GM12878 (cell line): ENCODE data around the gene FMOD. TPM values are rescaled to one million over a fixed set of nuclear protein-coding genes. Genes with fewer than 3 reads are reported as not detected.

Source experiments
- ATAC-seq: fragments of 200-7000 bp; cut with Tn5 transposase; 3 replicates; pipeline ENCODE4 v1.9.1; 2020; ENCODE audit warnings: mild to moderate bottlenecking, moderate library complexity
- BruUV-seq: library from RNA; stranded (reverse); fragments of 400-500 nt; replicated peaks from 2 replicates; lab custom pipeline; 2021; lab: Mats Ljungman, UMichigan
- CTCF ChIA-PET: fragments of 300-600 bp; sonication (Branson Sonifier 250); formaldehyde crosslinking; extraction: SDS; loops from one replicate; lab custom pipeline; 2021; ENCODE audit warnings: inconsistent platforms; lab: Yijun Ruan, JAX
- POLR2A ChIA-PET: fragments of 350-600 bp; formaldehyde crosslinking; extraction: SDS; loops from one replicate; lab custom pipeline; 2021; ENCODE audit warnings: inconsistent platforms; lab: Charles Lee
- RAD21 ChIA-PET: fragments of 300-600 bp; sonication (Branson Sonifier 250); formaldehyde crosslinking; loops from one replicate; lab custom pipeline; 2023; ENCODE audit warnings: antibody characterized with exemption; ENCODE audit not compliant: unreplicated experiment; lab: Charles Lee
- SMC1A ChIA-PET: fragments of 300-600 bp; sonication (Branson Sonifier 250); formaldehyde crosslinking; loops from one replicate; lab custom pipeline; 2023; ENCODE audit not compliant: unreplicated experiment, uncharacterized antibody; lab: Charles Lee
- DNase-seq: peaks from one replicate; pipeline ENCODE4 v3.0.0-alpha.2; 2011; ENCODE audit warnings: low read depth, low spot score
- FAIRE-seq: peaks from 3 replicates; lab custom pipeline; 2011; peaks lifted over from hg19 to GRCh38; lab: Jason Lieb, UNC
- H2AFZ ChIP-seq: 2 replicates; pipeline ENCODE4 v1.6.0; 2011; ENCODE audit warnings: low read depth, low read length, control low read depth; ENCODE audit not compliant: control insufficient read depth
- H3K27ac ChIP-seq: 2 replicates; pipeline ENCODE4 v1.5.1; 2011; ENCODE audit warnings: control low read depth; ENCODE audit not compliant: control insufficient read depth, insufficient read depth
- H3K27me3 ChIP-seq, 2 experiments: replicated peaks in 1 of 2; 2 replicates each; pipeline versions ENCODE4 v1.6.0 to v1.6.1; 2011; ENCODE audit warnings: low read length in 1 of 2; ENCODE audit not compliant: control insufficient read depth in 2 of 2, insufficient read depth in 2 of 2
- H3K36me3 ChIP-seq, 2 experiments: 2 replicates each; pipeline ENCODE4 v1.5.1; 2011; ENCODE audit warnings: low read length in 1 of 2; ENCODE audit not compliant: control insufficient read depth in 2 of 2, insufficient read depth in 2 of 2
- H3K4me1 ChIP-seq: 2 replicates; pipeline ENCODE4 v1.6.1; 2011; ENCODE audit warnings: mild to moderate bottlenecking, low read length, moderate library complexity, mixed read lengths; ENCODE audit not compliant: control insufficient read depth, insufficient read depth
- H3K4me2 ChIP-seq: 2 replicates; pipeline ENCODE4 v1.6.0; 2011; ENCODE audit warnings: control low read depth; ENCODE audit not compliant: control insufficient read depth, insufficient read depth
- H3K4me3 ChIP-seq: fragments of 200-600 bp; sonication (generic); 2 replicates; pipeline ENCODE4 v1.5.1; 2016
- H3K79me2 ChIP-seq: 2 replicates; pipeline ENCODE4 v1.6.0; 2011; ENCODE audit warnings: low read length; ENCODE audit not compliant: control insufficient read depth, insufficient read depth
- H3K9ac ChIP-seq: 2 replicates; pipeline ENCODE4 v1.8.0; 2011; ENCODE audit warnings: low read length, control low read depth, mixed read lengths; ENCODE audit not compliant: control insufficient read depth, insufficient read depth
- H3K9me3 ChIP-seq: replicated peaks from 3 replicates; pipeline ENCODE4 v1.5.1; 2011; ENCODE audit warnings: mild to moderate bottlenecking, low read length; ENCODE audit not compliant: control insufficient read depth, insufficient read depth
- H4K20me1 ChIP-seq: 2 replicates; pipeline ENCODE4 v1.6.0; 2011; ENCODE audit not compliant: control insufficient read depth, insufficient read depth
- BCL11A ChIP-seq: IDR thresholded peaks from 2 replicates; pipeline ENCODE4 v1.6.1; 2011; ENCODE audit warnings: low read depth, low read length
- CBX3 ChIP-seq: fragments of 200-600 bp; sonication (generic); IDR thresholded peaks from 2 replicates; pipeline ENCODE4 v1.6.1; 2016; ENCODE audit warnings: low read depth, borderline replicate concordance
- CHD1 ChIP-seq: IDR thresholded peaks from 2 replicates; pipeline ENCODE4 v1.6.1; 2012; ENCODE audit warnings: low read depth, low read length, improper control_type of control experiment
- EZH2 ChIP-seq: IDR thresholded peaks from 2 replicates; pipeline ENCODE4 v1.6.1; 2012; ENCODE audit warnings: low read depth, mild to moderate bottlenecking, control low read depth, inconsistent platforms, low read length, borderline replicate concordance; ENCODE audit not compliant: control insufficient read depth
- HDAC2 ChIP-seq: fragments of 200-600 bp; sonication (generic); IDR thresholded peaks from 2 replicates; pipeline ENCODE4 v1.6.1; 2017
- HDAC6 ChIP-seq: fragments of 200-600 bp; sonication (generic); IDR thresholded peaks from one replicate; pipeline ENCODE4 v1.8.0; 2017; ENCODE audit warnings: antibody characterized with exemption; ENCODE audit not compliant: unreplicated experiment
- NFXL1 ChIP-seq: fragments of 450-650 bp; IDR thresholded peaks from 2 replicates; pipeline ENCODE4 v1.6.1; 2017; ENCODE audit warnings: antibody characterized with exemption, mild to moderate bottlenecking, borderline replicate concordance
- NR2C2 ChIP-seq: IDR thresholded peaks from 2 replicates; pipeline ENCODE4 v1.6.1; 2011; ENCODE audit warnings: borderline replicate concordance, low read depth; ENCODE audit not compliant: control insufficient read depth, insufficient read length
- POLR2A ChIP-seq: IDR thresholded peaks from 2 replicates; pipeline ENCODE4 v1.6.1; 2011; ENCODE audit warnings: low read depth, mild to moderate bottlenecking, low read length
- RBBP5 ChIP-seq: fragments of 200-600 bp; sonication (generic); conservative IDR thresholded peaks from 2 replicates; pipeline ENCODE4 v1.6.1; 2016
- SIN3A ChIP-seq: IDR thresholded peaks from 2 replicates; pipeline ENCODE4 v1.6.1; 2012; ENCODE audit warnings: low read depth, low read length, improper control_type of control experiment
- SUZ12 ChIP-seq: fragments of 200-600 bp; sonication (generic); IDR thresholded peaks from one replicate; pipeline ENCODE4 v1.6.1; 2018; ENCODE audit warnings: antibody characterized with exemption, mild to moderate bottlenecking; ENCODE audit not compliant: unreplicated experiment
- TCF3 ChIP-seq: IDR thresholded peaks from 2 replicates; pipeline ENCODE4 v1.6.1; 2012; ENCODE audit warnings: low read depth, mild to moderate bottlenecking, low read length, borderline replicate concordance; ENCODE audit not compliant: insufficient read depth
- YBX1 ChIP-seq: fragments of 450-650 bp; IDR thresholded peaks from 2 replicates; pipeline ENCODE4 v1.6.1; 2016; ENCODE audit warnings: antibody characterized with exemption
- ZNF207 ChIP-seq: fragments of 450-650 bp; IDR thresholded peaks from 2 replicates; pipeline ENCODE4 v1.6.1; 2014; ENCODE audit warnings: antibody characterized with exemption, mild to moderate bottlenecking, borderline replicate concordance
- ZNF24 ChIP-seq: fragments of 450-650 bp; IDR thresholded peaks from 2 replicates; pipeline ENCODE4 v1.6.1; 2017; ENCODE audit warnings: antibody characterized with exemption, mild to moderate bottlenecking
- WGBS: methylation state at CpG from one replicate; pipeline ENCODE4 v1.1.6; 2016; ENCODE audit warnings: low lambda C conversion rate; ENCODE audit not compliant: insufficient replicate concordance, insufficient coverage; ENCODE audit errors: missing lambda C conversion rate; 5-methylcytosine and 5-hydroxymethylcytosine counted together
- in situ Hi-C: fragments of 300-500 bp; cut with MboI; formaldehyde crosslinking; loops from 9 replicates; pipeline ENCODE4 v1.14.3; 2018; ENCODE audit warnings: mixed read lengths
- intact Hi-C: fragments of 100-400 bp; cut with micrococcal nuclease; formaldehyde crosslinking; loops from one replicate; pipeline ENCODE4 v1.14.2; 2022; ENCODE audit not compliant: unreplicated experiment
- polyA plus RNA-seq, 11 experiments: library from polyadenylated mRNA; depleted of rRNA in 4 of 11; unstranded in 6 of 11; stranded (reverse) in 5 of 11; fragments of >200 nt; fragmentation: Nextera tagmentation in 4 of 11; fragmentation: Illumina TruSeq in 1 of 11; extraction: Ambion mirVana in 4 of 11; extraction: Trizol in 1 of 11; gene quantifications; 1 replicate in 1 of 11; 2 replicates in 10 of 11; pipeline versions ENCODE4 v1.2.1 to v1.2.3, GENCODE V29; 2011 to 2016; ENCODE audit warnings: inconsistent platforms in 2 of 11, missing spikeins in 2 of 11, low read depth in 1 of 11
- total RNA-seq, 4 experiments: library from RNA; depleted of rRNA in 3 of 4; stranded (reverse); fragments of >200 nt in 3 of 4; fragmentation: Illumina TruSeq in 1 of 4; extraction: Trizol in 1 of 4; gene quantifications; 2 replicates each; pipeline versions ENCODE4 v1.2.1 to v1.2.3, GENCODE V29; 2013 to 2021
- TF ChIP-seq, protein P1 (sequence below): IDR thresholded peaks from 2 replicates; pipeline ENCODE4 v1.6.1; 2011; ENCODE audit warnings: low read depth, low read length, improper control_type of control experiment, borderline replicate concordance
- TF ChIP-seq, protein P2 (sequence below): fragments of 450-650 bp; IDR thresholded peaks from 2 replicates; pipeline ENCODE4 v1.6.1; 2018; ENCODE audit warnings: mild to moderate bottlenecking, low read depth, moderate library complexity; ENCODE audit not compliant: partially characterized antibody
- TF ChIP-seq, protein P3 (sequence below): IDR thresholded peaks from 2 replicates; pipeline ENCODE4 v1.6.1; 2011; ENCODE audit warnings: low read depth, mild to moderate bottlenecking, low read length, moderate library complexity, borderline replicate concordance; ENCODE audit errors: extremely low read depth
- TF ChIP-seq, protein P4 (sequence below): IDR thresholded peaks from 2 replicates; pipeline ENCODE4 v1.6.1; 2012; ENCODE audit warnings: low read depth, low read length, improper control_type of control experiment

The FMOD gene
- total and polyA plus RNA-seq, 10 of the 15 experiments (the other 5 are each of a cell fraction or from before 2014, with no cell fraction given), result 0.03 to 0.26 (median 0.11) TPM; not detected in 7

DNA sequence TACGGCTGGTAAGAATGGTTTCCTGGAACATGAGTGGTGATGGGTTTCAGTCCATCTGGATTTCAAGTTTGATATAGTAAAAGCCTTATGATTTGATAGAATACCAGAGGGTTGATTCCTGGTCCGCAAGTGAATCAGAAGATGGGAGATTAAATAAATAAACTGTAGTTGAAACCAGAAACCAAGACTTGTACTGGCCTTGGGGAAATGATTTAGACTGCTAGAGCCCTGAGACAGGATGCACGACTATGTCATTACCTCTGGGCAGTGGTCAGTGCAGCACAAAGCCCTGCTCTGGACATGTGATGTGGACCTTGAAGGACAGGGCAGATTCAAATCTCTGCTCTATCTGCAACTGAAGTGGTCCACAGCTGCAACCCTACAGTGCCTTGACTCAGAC lies 15.6 kb upstream of the FMOD start (continued):
- TF ChIP-seq, protein P1, sequence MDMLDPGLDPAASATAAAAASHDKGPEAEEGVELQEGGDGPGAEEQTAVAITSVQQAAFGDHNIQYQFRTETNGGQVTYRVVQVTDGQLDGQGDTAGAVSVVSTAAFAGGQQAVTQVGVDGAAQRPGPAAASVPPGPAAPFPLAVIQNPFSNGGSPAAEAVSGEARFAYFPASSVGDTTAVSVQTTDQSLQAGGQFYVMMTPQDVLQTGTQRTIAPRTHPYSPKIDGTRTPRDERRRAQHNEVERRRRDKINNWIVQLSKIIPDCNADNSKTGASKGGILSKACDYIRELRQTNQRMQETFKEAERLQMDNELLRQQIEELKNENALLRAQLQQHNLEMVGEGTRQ, result no peak
- TF ChIP-seq NR2C2, result no peak
- TF ChIP-seq SIN3A, result no peak
- no peak for TF ChIP-seq POLR2A

DNA sequence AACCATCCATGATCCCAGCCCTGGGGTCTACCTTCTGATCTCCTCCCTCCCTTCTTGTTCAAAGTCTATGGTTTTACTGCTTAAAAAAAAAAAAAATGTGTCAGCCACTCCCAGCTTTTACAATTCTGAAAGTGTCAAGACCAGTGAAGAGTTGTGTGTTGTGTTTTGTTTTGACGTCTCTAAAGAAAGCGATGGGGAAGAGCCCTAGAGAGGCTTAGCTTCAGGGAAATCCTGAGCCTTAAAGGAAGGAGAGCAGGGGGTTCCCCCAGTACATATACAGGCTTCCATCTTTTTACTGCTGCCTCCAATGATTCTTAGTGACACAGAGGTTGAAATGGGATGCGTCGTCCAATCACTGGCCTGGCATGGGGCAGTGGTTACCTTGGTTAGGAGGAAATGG lies 13.9 kb upstream of the FMOD start:
- BruUV-seq, result no TSS peak
- ChIA-PET POLR2A (interaction anchor here (0.7 to 1.5 kb wide), 2 partner anchors 45 to 359 kb away, joined by 3 to 4 read pairs; no protein-coding TSS in a partner anchor), CTCF (interaction anchor here (0.6 to 4.9 kb wide), 8 partner anchors 8 to 123 kb away, joined by 3 to 35 read pairs (median 4); no protein-coding TSS in a partner anchor), RAD21 (interaction anchor here (1.0 kb wide), 1 partner anchor 16 kb away, joined by 3 read pairs; no protein-coding TSS in a partner anchor), SMC1A (interaction anchor here (1.3 kb wide), 1 partner anchor 24 kb away, joined by 4 read pairs; no protein-coding TSS in a partner anchor)
- no peaks in the 10 kb centered on the region for H3K36me3 ChIP-seq
- H3K79me2 ChIP-seq, result no peaks in the 10 kb centered on the region
- H3K9me3 ChIP-seq, result no peaks in the 10 kb centered on the region
- in situ Hi-C loops (no loop called here), intact Hi-C loops (no loop called here)
- H3K4me1 ChIP-seq, result no peaks in the 10 kb centered on the region
- H3K27me3 ChIP-seq, result no peaks in the 10 kb centered on the region; a peak in 3 of 4 replicates
- H2AFZ ChIP-seq, result no peak overlapping the region
- no peak overlapping the region for H3K9ac ChIP-seq
- 3% methylated on average over 4 of the region's 4 CpGs for WGBS
- no peak overlapping the region for H3K4me2 ChIP-seq
- no peak for DNase-seq
- ATAC-seq, result no peak
- H3K27ac ChIP-seq, result no peak overlapping the region
- no peak for FAIRE-seq
- H4K20me1 ChIP-seq, result no peaks in the 10 kb centered on the region
- no peak overlapping the region for H3K4me3 ChIP-seq
- TF ChIP-seq HDAC2 (no peak), RBBP5 (no peak), CHD1 (no peak), TCF3 (no peak), EZH2 (no peak), ZNF24 (no peak), BCL11A (no peak), CBX3 (no peak), YBX1 (no peak), SIN3A (no peak), ZNF207 (no peak), NFXL1 (no peak), HDAC6 (no peak), SUZ12 (no peak)
- TF ChIP-seq, protein P2, sequence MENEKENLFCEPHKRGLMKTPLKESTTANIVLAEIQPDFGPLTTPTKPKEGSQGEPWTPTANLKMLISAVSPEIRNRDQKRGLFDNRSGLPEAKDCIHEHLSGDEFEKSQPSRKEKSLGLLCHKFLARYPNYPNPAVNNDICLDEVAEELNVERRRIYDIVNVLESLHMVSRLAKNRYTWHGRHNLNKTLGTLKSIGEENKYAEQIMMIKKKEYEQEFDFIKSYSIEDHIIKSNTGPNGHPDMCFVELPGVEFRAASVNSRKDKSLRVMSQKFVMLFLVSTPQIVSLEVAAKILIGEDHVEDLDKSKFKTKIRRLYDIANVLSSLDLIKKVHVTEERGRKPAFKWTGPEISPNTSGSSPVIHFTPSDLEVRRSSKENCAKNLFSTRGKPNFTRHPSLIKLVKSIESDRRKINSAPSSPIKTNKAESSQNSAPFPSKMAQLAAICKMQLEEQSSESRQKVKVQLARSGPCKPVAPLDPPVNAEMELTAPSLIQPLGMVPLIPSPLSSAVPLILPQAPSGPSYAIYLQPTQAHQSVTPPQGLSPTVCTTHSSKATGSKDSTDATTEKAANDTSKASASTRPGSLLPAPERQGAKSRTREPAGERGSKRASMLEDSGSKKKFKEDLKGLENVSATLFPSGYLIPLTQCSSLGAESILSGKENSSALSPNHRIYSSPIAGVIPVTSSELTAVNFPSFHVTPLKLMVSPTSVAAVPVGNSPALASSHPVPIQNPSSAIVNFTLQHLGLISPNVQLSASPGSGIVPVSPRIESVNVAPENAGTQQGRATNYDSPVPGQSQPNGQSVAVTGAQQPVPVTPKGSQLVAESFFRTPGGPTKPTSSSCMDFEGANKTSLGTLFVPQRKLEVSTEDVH, result no peak
- TF ChIP-seq, protein P3, sequence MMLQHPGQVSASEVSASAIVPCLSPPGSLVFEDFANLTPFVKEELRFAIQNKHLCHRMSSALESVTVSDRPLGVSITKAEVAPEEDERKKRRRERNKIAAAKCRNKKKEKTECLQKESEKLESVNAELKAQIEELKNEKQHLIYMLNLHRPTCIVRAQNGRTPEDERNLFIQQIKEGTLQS, result no peak
- TF ChIP-seq, protein P4, sequence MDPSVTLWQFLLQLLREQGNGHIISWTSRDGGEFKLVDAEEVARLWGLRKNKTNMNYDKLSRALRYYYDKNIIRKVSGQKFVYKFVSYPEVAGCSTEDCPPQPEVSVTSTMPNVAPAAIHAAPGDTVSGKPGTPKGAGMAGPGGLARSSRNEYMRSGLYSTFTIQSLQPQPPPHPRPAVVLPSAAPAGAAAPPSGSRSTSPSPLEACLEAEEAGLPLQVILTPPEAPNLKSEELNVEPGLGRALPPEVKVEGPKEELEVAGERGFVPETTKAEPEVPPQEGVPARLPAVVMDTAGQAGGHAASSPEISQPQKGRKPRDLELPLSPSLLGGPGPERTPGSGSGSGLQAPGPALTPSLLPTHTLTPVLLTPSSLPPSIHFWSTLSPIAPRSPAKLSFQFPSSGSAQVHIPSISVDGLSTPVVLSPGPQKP, result no peak
